ENCODE data around the gene SLC44A2.

Gene SLC44A2

DNA sequence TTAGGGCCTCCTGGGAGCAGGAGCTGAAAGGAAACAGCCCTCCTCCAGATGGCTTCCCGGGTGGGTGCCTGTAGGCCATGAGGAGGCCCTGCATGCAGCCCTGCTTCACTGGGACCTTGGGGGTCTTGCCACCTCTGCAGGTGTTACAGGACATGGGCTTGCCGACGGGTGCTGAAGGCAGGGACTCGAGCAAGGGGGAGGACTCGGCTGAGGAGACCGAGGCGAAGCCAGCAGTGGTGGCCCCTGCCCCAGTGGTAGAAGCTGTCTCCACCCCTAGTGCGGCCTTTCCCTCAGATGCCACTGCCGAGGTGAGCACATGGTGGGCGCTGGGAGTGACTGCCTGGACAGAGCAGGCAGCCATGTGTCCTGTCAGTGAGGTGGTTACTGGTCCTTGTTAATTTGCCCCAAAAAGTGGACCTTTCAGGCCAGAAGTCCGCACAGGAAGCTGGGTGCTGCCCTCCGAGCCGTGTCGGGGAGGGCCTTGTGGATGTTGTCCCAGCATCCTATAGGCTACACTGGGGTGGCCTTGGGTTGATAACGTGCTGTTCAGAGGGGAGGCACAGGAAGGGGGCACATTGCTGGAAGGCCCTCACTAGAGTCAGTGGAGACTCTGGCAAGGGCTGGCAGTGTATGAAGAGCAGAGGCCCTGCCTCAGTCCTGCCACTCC lies 57.2 kb downstream of the SLC44A2 start:
- no peak for DNase-seq (ENCODE audit: low read depth)
- H3K4me3 ChIP-seq (ENCODE audit: low read depth, low read length): no peak overlapping the region
- TF ChIP-seq, protein P1, sequence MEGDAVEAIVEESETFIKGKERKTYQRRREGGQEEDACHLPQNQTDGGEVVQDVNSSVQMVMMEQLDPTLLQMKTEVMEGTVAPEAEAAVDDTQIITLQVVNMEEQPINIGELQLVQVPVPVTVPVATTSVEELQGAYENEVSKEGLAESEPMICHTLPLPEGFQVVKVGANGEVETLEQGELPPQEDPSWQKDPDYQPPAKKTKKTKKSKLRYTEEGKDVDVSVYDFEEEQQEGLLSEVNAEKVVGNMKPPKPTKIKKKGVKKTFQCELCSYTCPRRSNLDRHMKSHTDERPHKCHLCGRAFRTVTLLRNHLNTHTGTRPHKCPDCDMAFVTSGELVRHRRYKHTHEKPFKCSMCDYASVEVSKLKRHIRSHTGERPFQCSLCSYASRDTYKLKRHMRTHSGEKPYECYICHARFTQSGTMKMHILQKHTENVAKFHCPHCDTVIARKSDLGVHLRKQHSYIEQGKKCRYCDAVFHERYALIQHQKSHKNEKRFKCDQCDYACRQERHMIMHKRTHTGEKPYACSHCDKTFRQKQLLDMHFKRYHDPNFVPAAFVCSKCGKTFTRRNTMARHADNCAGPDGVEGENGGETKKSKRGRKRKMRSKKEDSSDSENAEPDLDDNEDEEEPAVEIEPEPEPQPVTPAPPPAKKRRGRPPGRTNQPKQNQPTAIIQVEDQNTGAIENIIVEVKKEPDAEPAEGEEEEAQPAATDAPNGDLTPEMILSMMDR (IDR thresholded peaks at IDR 0.05; ENCODE audit: low read depth, low read length, missing control alignments): no peak

DNA sequence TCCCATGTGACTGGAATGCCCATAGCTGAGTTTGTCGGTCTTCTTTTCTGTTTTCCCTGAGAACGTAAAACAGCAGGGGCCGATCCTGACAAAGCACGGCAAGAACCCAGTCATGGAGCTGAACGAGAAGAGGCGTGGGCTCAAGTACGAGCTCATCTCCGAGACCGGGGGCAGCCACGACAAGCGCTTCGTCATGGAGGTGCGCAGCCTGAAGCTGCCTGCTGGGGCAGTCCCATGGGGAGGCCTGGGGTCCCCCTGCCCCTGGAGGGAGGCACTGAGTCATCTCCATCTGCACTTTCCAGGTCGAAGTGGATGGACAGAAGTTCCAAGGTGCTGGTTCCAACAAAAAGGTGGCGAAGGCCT lies 57.7 kb downstream of the SLC44A2 start:
- TF ChIP-seq, protein P1 (IDR thresholded peaks at IDR 0.05; ENCODE audit: low read depth, low read length, missing control alignments): no peak
- no peak overlapping the region for H3K4me3 ChIP-seq (ENCODE audit: low read depth, low read length)
- DNase-seq (ENCODE audit: low read depth): no peak

DNA sequence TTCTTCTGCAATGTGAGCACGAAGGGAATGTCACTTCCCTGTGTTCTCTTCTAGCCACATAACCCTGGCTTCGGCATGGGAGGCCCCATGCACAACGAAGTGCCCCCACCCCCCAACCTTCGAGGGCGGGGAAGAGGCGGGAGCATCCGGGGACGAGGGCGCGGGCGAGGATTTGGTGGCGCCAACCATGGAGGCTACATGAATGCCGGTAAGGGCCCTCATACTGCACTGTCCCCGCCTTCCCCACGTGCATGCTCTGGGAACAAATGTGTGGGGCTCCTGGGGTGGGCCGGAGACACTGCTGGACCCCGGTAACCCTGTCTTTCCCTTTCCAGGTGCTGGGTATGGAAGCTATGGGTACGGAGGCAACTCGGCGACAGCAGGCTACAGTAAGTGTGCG lies 58.2 kb downstream of the SLC44A2 start:
- TF ChIP-seq, protein P1 (IDR thresholded peaks at IDR 0.05; ENCODE audit: low read depth, low read length, missing control alignments): no peak
- no peak overlapping the region for H3K4me3 ChIP-seq (ENCODE audit: low read depth, low read length)
- no peak for DNase-seq (ENCODE audit: low read depth)

DNA sequence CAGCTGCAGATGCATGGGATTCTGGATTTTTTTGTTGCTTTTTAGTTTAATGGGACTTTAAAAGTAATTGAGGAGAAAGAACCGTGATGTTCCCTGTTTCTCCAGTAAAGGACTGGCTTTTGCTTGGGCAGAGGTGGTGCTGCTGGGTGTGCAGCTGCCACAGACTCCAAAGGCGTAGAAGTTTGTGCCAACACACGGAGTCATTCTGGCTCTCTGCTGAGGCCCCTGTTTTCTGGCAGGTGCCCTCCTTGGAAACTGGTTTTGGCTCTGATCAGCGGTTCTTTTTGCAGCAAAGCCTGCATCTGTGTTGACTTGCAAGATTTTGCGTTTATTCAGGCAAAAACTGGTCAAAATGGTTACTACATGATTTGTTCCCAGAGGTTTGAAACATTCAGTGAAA lies 59.9 kb downstream of the SLC44A2 start:
- no peak overlapping the region for H3K4me3 ChIP-seq (ENCODE audit: low read depth, low read length)
- TF ChIP-seq, protein P1 (IDR thresholded peaks at IDR 0.05; ENCODE audit: low read depth, low read length, missing control alignments): no peak
- no peak for DNase-seq (ENCODE audit: low read depth)

DNA sequence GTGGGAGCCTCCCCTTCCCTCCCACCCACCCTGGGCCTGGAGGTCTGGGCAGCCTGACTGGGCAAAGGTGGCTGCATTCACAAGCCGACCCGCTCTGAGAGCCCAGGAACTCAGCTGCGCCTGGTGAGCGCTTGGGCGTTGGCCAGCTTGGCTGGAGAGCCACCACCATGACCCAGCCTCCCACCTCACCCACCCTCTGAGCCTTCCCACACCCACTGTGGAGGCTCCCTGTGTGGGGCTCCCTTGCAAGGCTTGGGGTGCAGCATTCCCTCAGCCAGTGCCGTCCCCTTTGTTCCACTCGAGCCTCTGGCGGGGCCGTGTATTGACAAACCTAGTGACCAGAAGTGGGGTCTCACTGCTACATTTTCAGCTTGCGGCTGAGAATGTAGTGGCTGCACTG lies 60.8 kb downstream of the SLC44A2 start:
- no peak for DNase-seq (ENCODE audit: low read depth)
- no peak overlapping the region for H3K4me3 ChIP-seq (ENCODE audit: low read depth, low read length)
- TF ChIP-seq, protein P1 (IDR thresholded peaks at IDR 0.05; ENCODE audit: low read depth, low read length, missing control alignments): no peak

DNA sequence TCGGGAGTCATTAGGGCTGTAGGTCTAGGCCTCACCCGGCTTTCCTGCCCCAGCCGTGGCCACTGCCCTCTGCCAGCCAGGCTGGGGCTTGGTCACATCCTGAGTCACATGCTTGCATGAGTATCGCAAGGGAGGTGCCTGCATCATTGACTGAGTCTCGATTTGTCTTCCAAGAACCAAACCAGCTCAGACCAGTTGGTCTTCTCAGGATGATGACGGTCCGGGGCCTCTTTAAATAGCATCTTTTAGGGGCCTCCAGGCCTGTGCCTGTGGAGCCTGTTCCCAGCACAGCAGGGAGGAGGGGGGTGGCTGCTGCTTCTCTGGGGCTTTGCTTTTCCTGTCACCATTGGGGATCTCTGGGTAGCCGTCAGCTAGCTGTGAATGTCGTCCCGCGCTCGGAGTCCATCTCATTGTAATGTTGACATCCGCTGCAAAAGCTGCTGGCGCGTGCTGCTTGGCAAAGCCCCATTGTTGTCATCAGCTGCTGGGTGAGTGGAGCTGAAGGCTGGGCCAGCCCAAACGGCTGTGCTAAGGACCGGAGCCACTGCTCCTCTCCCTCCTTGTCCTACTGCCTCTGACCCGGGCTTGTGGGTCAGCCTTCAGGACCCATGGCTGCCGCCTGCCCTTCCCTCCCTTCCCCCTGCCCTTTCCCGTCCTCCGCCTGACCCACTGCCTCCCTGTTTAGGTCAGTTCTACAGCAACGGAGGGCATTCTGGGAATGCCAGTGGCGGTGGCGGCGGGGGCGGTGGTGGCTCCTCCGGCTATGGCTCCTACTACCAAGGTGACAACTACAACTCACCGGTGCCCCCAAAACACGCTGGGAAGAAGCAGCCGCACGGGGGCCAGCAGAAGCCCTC lies 61.5 kb downstream of the SLC44A2 start:
- TF ChIP-seq, protein P1 (IDR thresholded peaks at IDR 0.05; ENCODE audit: low read depth, low read length, missing control alignments): no peak
- no peak for DNase-seq (ENCODE audit: low read depth)
- H3K4me3 ChIP-seq (ENCODE audit: low read depth, low read length): no peak overlapping the region

All from GM12864 (cell line).